ENCODE data around the gene FHIT. TPM values are rescaled to one million over a fixed set of nuclear protein-coding genes. Genes with fewer than 3 reads are reported as not detected.

Gene FHIT
- total RNA-seq, 1 donor from 2014 or later = 5.7 TPM

GRCh38 chr3:61138401-61138800 lies 112.9 kb downstream of the FHIT start:
- H3K4me3 ChIP-seq = no peak overlapping the region
- Mint-ChIP-seq H3K27me3 (ENCODE audit: insufficient read depth, low read depth) (no peaks in the 10 kb centered on the region), H3K27ac (no peak overlapping the region), H3K9me3 (peaks cover 4% of the 10 kb centered on the region), H3K4me3 (no peak overlapping the region), H3K4me1 (peaks cover 23% of the 10 kb centered on the region), H3K36me3 (no peaks in the 10 kb centered on the region)
- no peaks in the 10 kb centered on the region for H3K79me2 ChIP-seq (ENCODE audit: low read depth)
- H3K4me2 ChIP-seq = no peak overlapping the region
- H3K27ac ChIP-seq = no peak overlapping the region
- TF ChIP-seq CTCF (IDR thresholded peaks at IDR 0.05) = no peak
- TF ChIP-seq EZH2phosphoT487 (IDR thresholded peaks at IDR 0.05) = no peak
- H4K20me1 ChIP-seq (ENCODE audit: low read depth) = no peaks in the 10 kb centered on the region
- H3K36me3 ChIP-seq = no peaks in the 10 kb centered on the region
- H2AFZ ChIP-seq (replicated peaks) = no peak overlapping the region
- H3K27me3 ChIP-seq = no peaks in the 10 kb centered on the region
- no peaks in the 10 kb centered on the region for H3K9me3 ChIP-seq (ENCODE audit: low read depth)
- no peak overlapping the region for H3K9ac ChIP-seq
- peaks cover 19% of the 10 kb centered on the region for H3K4me1 ChIP-seq
- H3F3A ChIP-seq (ENCODE audit: low read depth) = peaks cover 24% of the 10 kb centered on the region
- DNase-seq (ENCODE audit: low spot score) = no peak

- peaks cover 6% of the 10 kb centered on the region for H3K4me1 ChIP-seq
- peaks cover 10% of the 10 kb centered on the region for H3F3A ChIP-seq (ENCODE audit: low read depth)
- no peak overlapping the region for H3K27ac ChIP-seq
- no peaks in the 10 kb centered on the region for H3K79me2 ChIP-seq (ENCODE audit: low read depth)
- DNase-seq (ENCODE audit: low spot score) = no peak
- Mint-ChIP-seq H3K27me3 (ENCODE audit: insufficient read depth, low read depth) (no peaks in the 10 kb centered on the region), H3K9me3 (peaks cover 4% of the 10 kb centered on the region), H3K4me3 (no peak overlapping the region), H3K36me3 (no peaks in the 10 kb centered on the region), H3K4me1 (peaks cover 9% of the 10 kb centered on the region), H3K27ac (no peak overlapping the region)
- H4K20me1 ChIP-seq (ENCODE audit: low read depth) = no peaks in the 10 kb centered on the region
- no peak overlapping the region for H3K4me2 ChIP-seq
- H2AFZ ChIP-seq (replicated peaks) = no peak overlapping the region
- H3K9ac ChIP-seq = no peak overlapping the region
- no peak overlapping the region for H3K4me3 ChIP-seq
- no peaks in the 10 kb centered on the region for H3K9me3 ChIP-seq (ENCODE audit: low read depth)
- no peaks in the 10 kb centered on the region for H3K27me3 ChIP-seq
- no peak for TF ChIP-seq EZH2phosphoT487 (IDR thresholded peaks at IDR 0.05)
- TF ChIP-seq CTCF (IDR thresholded peaks at IDR 0.05) = no peak
- TF ChIP-seq EZH2 (IDR thresholded peaks at IDR 0.05) = no peak
- H3K36me3 ChIP-seq = no peaks in the 10 kb centered on the region
Measured at GRCh38 chr3:61136191-61136590, 115.1 kb downstream of the FHIT start.

- no peak overlapping the region for H3K9ac ChIP-seq
- H3K36me3 ChIP-seq = no peaks in the 10 kb centered on the region
- no peak for DNase-seq (ENCODE audit: low spot score)
- no peaks in the 10 kb centered on the region for H3K27me3 Mint-ChIP-seq (ENCODE audit: insufficient read depth, low read depth)
- TF ChIP-seq EZH2phosphoT487 (IDR thresholded peaks at IDR 0.05) (no peak), EZH2 (IDR thresholded peaks at IDR 0.05) (no peak), CTCF (IDR thresholded peaks at IDR 0.05) (no peak)
- H3K4me1 ChIP-seq = no peaks in the 10 kb centered on the region
- H3K4me1 Mint-ChIP-seq = peaks cover 3% of the 10 kb centered on the region
- no peaks in the 10 kb centered on the region for H3K79me2 ChIP-seq (ENCODE audit: low read depth)
- H3F3A ChIP-seq (ENCODE audit: low read depth) = no peaks in the 10 kb centered on the region
- no peak overlapping the region for H3K27ac ChIP-seq
- H4K20me1 ChIP-seq (ENCODE audit: low read depth) = no peaks in the 10 kb centered on the region
- H3K27me3 ChIP-seq = no peaks in the 10 kb centered on the region
- no peak overlapping the region for H3K27ac Mint-ChIP-seq
- H2AFZ ChIP-seq (replicated peaks) = no peak overlapping the region
- no peak overlapping the region for H3K4me2 ChIP-seq
- no peaks in the 10 kb centered on the region for H3K9me3 ChIP-seq (ENCODE audit: low read depth)
- no peaks in the 10 kb centered on the region for H3K36me3 Mint-ChIP-seq
- no peak overlapping the region for H3K4me3 ChIP-seq
- no peak overlapping the region for H3K4me3 Mint-ChIP-seq
- H3K9me3 Mint-ChIP-seq = peaks cover under 1% of the 10 kb centered on the region
Measured at GRCh38 chr3:61134532-61134931, 116.7 kb downstream of the FHIT start.

Data from neural progenitor cell (in vitro differentiated cells).